Measurements from ENCODE around the gene YPEL1.
A peak's percentile ranks its signal among the peaks of the same experiment; 100 is the strongest.

GRCh38 chr22:21663738-21664137 lies 71.9 kb downstream of the YPEL1 start:
- TF ChIP-seq, protein P1, sequence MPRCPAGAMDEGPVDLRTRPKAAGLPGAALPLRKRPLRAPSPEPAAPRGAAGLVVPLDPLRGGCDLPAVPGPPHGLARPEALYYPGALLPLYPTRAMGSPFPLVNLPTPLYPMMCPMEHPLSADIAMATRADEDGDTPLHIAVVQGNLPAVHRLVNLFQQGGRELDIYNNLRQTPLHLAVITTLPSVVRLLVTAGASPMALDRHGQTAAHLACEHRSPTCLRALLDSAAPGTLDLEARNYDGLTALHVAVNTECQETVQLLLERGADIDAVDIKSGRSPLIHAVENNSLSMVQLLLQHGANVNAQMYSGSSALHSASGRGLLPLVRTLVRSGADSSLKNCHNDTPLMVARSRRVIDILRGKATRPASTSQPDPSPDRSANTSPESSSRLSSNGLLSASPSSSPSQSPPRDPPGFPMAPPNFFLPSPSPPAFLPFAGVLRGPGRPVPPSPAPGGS (IDR thresholded peaks at IDR 0.05; ENCODE audit: borderline replicate concordance, insufficient read depth, low read depth, low read length, poor library complexity, severe bottlenecking), result peak; percentile 92
- no peak for TF ChIP-seq POLR2AphosphoS5 (IDR thresholded peaks at IDR 0.05; ENCODE audit: low read length)
- no peak for TF ChIP-seq CTCF (IDR thresholded peaks at IDR 0.05 in 2 of 3, conservative IDR thresholded peaks at IDR 0.05 in 1 of 3; ENCODE audit: control insufficient read depth in 2 of 3, extremely low read depth in 1 of 3, insufficient read depth in 1 of 3, low read depth in 3 of 3, low read length in 3 of 3)
- TF ChIP-seq MXI1 (IDR thresholded peaks at IDR 0.05; ENCODE audit: low read depth, low read length), result no peak
- TF ChIP-seq KDM1A (IDR thresholded peaks at IDR 0.05; ENCODE audit: borderline replicate concordance), result no peak
- TF ChIP-seq, protein P2, sequence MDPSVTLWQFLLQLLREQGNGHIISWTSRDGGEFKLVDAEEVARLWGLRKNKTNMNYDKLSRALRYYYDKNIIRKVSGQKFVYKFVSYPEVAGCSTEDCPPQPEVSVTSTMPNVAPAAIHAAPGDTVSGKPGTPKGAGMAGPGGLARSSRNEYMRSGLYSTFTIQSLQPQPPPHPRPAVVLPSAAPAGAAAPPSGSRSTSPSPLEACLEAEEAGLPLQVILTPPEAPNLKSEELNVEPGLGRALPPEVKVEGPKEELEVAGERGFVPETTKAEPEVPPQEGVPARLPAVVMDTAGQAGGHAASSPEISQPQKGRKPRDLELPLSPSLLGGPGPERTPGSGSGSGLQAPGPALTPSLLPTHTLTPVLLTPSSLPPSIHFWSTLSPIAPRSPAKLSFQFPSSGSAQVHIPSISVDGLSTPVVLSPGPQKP (IDR thresholded peaks at IDR 0.05; ENCODE audit: low read depth, low read length), result no peak
- TF ChIP-seq FOS (IDR thresholded peaks at IDR 0.05; ENCODE audit: borderline replicate concordance, extremely low read depth, insufficient read length), result no peak
- TF ChIP-seq, protein P3, sequence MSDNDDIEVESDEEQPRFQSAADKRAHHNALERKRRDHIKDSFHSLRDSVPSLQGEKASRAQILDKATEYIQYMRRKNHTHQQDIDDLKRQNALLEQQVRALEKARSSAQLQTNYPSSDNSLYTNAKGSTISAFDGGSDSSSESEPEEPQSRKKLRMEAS (IDR thresholded peaks at IDR 0.05; ENCODE audit: low read depth, low read length), result no peak
- no peak for TF ChIP-seq MEF2A (IDR thresholded peaks at IDR 0.05; ENCODE audit: insufficient read depth, low read depth, low read length)

Data from GM12878 (cell line).